Liver (tissue), 3 donors: ENCODE data around the gene TMPRSS11D.

Source experiments
- CTCF ChIP-seq: fragments of 150-350 bp; IDR thresholded peaks from 2 replicates; pipeline ENCODE4 v1.5.1; 2017; ENCODE audit warnings: improper control_type of control experiment, low read depth, low read length; ENCODE audit not compliant: missing input control
- TAF1 ChIP-seq: conservative IDR thresholded peaks from 2 replicates; pipeline ENCODE4 v1.6.1; 2016; ENCODE audit warnings: antibody characterized with exemption, mild to moderate bottlenecking
- donor health status: healthy.
- donor health status: healthy.

GRCh38 chr4:67877086-67877485, 6.7 kb downstream of the TMPRSS11D start:
- no peak for TF ChIP-seq TAF1
- no peak for TF ChIP-seq CTCF
